ENCODE measurements around the gene ELOVL7. TPM values are rescaled to one million over a fixed set of nuclear protein-coding genes. Genes with fewer than 3 reads are reported as not detected.

The ELOVL7 gene
- total and polyA plus RNA-seq, 2 of the 8 experiments (the other 6 are each of a cell fraction or from before 2014, with no cell fraction given) = 3.1 to 5.1 TPM

DNA sequence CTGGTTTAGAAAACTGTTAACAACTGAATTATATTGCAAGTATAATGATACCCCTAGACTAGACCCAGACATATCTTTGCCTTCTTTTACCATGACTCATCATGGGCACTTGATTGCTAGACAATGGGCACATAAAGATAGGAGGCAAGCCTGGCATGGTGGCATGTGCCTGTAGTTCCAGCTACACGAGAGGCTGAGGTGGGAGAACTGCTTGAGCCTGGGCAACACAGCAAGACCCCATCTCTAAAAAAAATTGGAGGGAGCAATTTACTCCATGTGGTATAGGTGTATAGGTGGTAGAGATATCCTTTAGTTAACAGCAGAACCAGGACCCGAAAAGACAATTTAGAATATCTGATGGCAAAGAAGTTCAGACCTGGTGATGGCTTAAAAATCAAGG, 51.6 kb downstream of the ELOVL7 start:
- Histone ChIP-seq H3K56ac (replicated peaks; ENCODE audit: insufficient read length, low read depth, low read length) (no peak overlapping the region), H2BK5ac (ENCODE audit: low read depth, low read length) (no peak overlapping the region), H2AK5ac (ENCODE audit: low read depth, low read length) (no peak overlapping the region), H4K8ac (ENCODE audit: extremely low read depth, insufficient read depth, low read length) (no peak overlapping the region), H3K23ac (ENCODE audit: insufficient read length) (no peak overlapping the region), H3K27me3 (replicated peaks in 1 of 4; ENCODE audit: control insufficient read depth in 3 of 4, extremely low read depth in 1 of 4, insufficient read depth in 3 of 4, low read length in 3 of 4) (no peaks in the 10 kb centered on the region), H3K79me2 (ENCODE audit: control insufficient read depth in 1 of 2, insufficient read depth in 2 of 2, low read length in 2 of 2) (no peaks in the 10 kb centered on the region), H3K36me3 (ENCODE audit: control insufficient read depth in 2 of 4, insufficient read depth in 4 of 4, low read length in 3 of 4) (0 out of 8 replicates have a peak, but pooled peaks cover 0 to 2% (median 0%) of the 10 kb centered on the region in 4 experiments), H3K18ac (ENCODE audit: extremely low read depth, low read length) (no peak overlapping the region), H3K4me2 (ENCODE audit: insufficient read depth in 1 of 2, low read depth in 2 of 2, low read length in 2 of 2) (no peak overlapping the region), H2BK15ac (ENCODE audit: low read length) (no peak overlapping the region), H2AFZ (ENCODE audit: low read length) (no peak overlapping the region), H3K14ac (ENCODE audit: insufficient read length) (no peak overlapping the region), H2BK120ac (replicated peaks; ENCODE audit: low read depth, low read length) (no peak overlapping the region), H3K4me3 (ENCODE audit: extremely low read depth in 1 of 4, insufficient read depth in 2 of 4, low read depth in 3 of 4, low read length in 4 of 4) (no peak overlapping the region), H3K23me2 (ENCODE audit: low read depth, low read length) (peaks cover 3% of the 10 kb centered on the region), H2BK12ac (ENCODE audit: low read depth, low read length) (no peak overlapping the region), H4K91ac (replicated peaks; ENCODE audit: insufficient read length, low read length) (no peak overlapping the region), H3K27ac (ENCODE audit: low read depth, low read length) (no peak overlapping the region), H4K20me1 (replicated peaks in 1 of 2; ENCODE audit: control insufficient read depth in 1 of 2, insufficient read depth in 2 of 2, low read length in 2 of 2) (no peaks in the 10 kb centered on the region), H3K4me1 (replicated peaks in 1 of 4; ENCODE audit: control insufficient read depth in 3 of 4, insufficient read depth in 4 of 4, low read length in 3 of 4) (peaks cover 2 to 9% (median 6%) of the 10 kb centered on the region in 4 experiments), H3K9ac (replicated peaks in 1 of 4; ENCODE audit: extremely low read depth in 1 of 4, low read depth in 3 of 4, low read length in 3 of 4) (no peak overlapping the region), H3K9me3 (ENCODE audit: insufficient read depth in 2 of 2, low read depth in 1 of 2, low read length in 1 of 2) (no peaks in the 10 kb centered on the region), H3K4ac (replicated peaks; ENCODE audit: insufficient read length, low read depth, low read length) (no peak overlapping the region), H2BK20ac (ENCODE audit: low read length) (no peak overlapping the region), H3K79me1 (ENCODE audit: low read depth, low read length) (no peaks in the 10 kb centered on the region; the same call in 1 of the 2 replicates), H4K5ac (ENCODE audit: insufficient read length, low read depth, low read length) (no peak overlapping the region)
- ChIA-PET CTCF (ENCODE audit: partially characterized antibody) (interaction anchor here (0.9 to 4.4 kb wide), 8 partner anchors 9 to 123 kb away, joined by 3 to 41 read pairs (median 4); partner anchors contain the start of genes DEPDC1B and ELOVL7), POLR2A (ENCODE audit: partially characterized antibody) (interaction anchor here (2.2 to 3.0 kb wide), 2 partner anchors 51 to 152 kb away, joined by 5 to 7 read pairs; partner anchors contain the start of genes ELOVL7, ERCC8 and NDUFAF2)
- FAIRE-seq = no peak
- WGBS, 2 experiments (ENCODE audit: extremely low coverage in 1 of 2, insufficient coverage in 1 of 2, insufficient read length in 1 of 2, insufficient replicate concordance in 2 of 2, low coverage in 1 of 2, low lambda C conversion rate in 2 of 2, missing lambda C conversion rate in 1 of 2) = 90% methylated on average over 2 of the region's 2 CpGs; no CpG with 5 or more reads in 1 of the 2 experiments
- DNase-seq (ENCODE audit: low read depth in 1 of 2, low spot score in 2 of 2) = no peak
- TF ChIP-seq, protein P1, sequence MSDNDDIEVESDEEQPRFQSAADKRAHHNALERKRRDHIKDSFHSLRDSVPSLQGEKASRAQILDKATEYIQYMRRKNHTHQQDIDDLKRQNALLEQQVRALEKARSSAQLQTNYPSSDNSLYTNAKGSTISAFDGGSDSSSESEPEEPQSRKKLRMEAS (IDR thresholded peaks at IDR 0.05) = no peak
- TF ChIP-seq TAF1 (IDR thresholded peaks at IDR 0.05; ENCODE audit: low read depth, low read length) (no peak), CTBP2 (IDR thresholded peaks at IDR 0.05; ENCODE audit: borderline replicate concordance, insufficient read depth, insufficient read length, low read length) (no peak), PHF8 (conservative IDR thresholded peaks at IDR 0.05; ENCODE audit: low read depth, low read length) (no peak), EP300 (IDR thresholded peaks at IDR 0.05; ENCODE audit: borderline replicate concordance in 1 of 2, low read depth in 2 of 2, low read length in 2 of 2) (no peak), SRF (IDR thresholded peaks at IDR 0.05; ENCODE audit: low read depth, low read length) (no peak), TBP (IDR thresholded peaks at IDR 0.05; ENCODE audit: low read depth, low read length) (no peak), EZH2 (IDR thresholded peaks at IDR 0.05; ENCODE audit: low read depth, low read length, severe bottlenecking) (no peak)
- TF ChIP-seq, protein P2, sequence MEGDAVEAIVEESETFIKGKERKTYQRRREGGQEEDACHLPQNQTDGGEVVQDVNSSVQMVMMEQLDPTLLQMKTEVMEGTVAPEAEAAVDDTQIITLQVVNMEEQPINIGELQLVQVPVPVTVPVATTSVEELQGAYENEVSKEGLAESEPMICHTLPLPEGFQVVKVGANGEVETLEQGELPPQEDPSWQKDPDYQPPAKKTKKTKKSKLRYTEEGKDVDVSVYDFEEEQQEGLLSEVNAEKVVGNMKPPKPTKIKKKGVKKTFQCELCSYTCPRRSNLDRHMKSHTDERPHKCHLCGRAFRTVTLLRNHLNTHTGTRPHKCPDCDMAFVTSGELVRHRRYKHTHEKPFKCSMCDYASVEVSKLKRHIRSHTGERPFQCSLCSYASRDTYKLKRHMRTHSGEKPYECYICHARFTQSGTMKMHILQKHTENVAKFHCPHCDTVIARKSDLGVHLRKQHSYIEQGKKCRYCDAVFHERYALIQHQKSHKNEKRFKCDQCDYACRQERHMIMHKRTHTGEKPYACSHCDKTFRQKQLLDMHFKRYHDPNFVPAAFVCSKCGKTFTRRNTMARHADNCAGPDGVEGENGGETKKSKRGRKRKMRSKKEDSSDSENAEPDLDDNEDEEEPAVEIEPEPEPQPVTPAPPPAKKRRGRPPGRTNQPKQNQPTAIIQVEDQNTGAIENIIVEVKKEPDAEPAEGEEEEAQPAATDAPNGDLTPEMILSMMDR (IDR thresholded peaks at IDR 0.05; ENCODE audit: control extremely low read depth in 1 of 3, insufficient read depth in 1 of 3, low read depth in 1 of 3, low read length in 3 of 3) = no peak
